ENCODE data around the gene SEMA4B.
A peak's percentile ranks its signal among the peaks of the same experiment; 100 is the strongest.

Gene SEMA4B

DNA sequence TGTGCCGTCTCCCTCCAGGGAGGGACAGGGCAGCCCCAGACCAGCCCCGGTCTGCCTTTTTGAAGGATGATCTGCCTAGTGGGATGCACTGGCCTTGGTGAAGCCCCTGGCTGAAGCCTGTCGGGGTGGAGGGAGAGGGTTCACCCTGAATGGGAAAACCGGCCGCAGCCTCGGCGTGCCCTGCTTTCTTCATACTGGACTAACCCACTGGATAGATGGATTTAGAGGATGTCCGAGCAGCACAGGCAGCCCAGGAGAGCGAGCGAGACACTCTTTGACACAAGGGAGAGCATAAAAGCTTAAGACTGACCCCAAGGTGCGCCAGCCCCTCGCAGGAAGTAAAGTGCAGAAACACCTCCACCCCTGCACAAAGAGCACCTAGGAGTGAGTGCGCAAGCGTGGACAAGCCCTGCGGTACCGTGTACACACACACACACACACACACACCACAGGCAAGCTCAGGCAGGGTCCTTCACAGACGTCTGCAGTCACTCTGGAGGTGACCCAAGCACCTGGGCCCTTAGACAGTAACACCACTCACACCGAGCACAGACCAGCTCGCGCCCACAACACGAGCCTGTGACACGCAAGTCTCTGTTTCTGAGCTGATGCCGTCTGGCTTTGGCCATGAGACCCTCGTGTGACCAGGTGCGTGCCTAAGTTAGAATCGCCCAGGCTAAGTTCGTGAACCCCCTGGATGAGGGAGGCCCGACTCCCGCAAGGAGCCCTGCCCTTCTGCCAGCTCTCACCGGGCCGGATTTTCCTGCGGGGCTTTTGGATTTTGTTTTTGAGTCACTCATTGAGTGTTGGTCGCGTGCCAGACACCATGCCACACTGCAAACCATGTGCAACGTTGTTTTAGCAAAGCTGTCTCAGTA, 11.3 kb downstream of the SEMA4B start:
- H3K4me3 ChIP-seq (ENCODE audit: low read length in 2 of 2), result peak overlapping the region; percentile 11 to 26
- peak overlapping the region; percentile 52 to 87 for H3K9ac ChIP-seq (ENCODE audit: low read depth in 1 of 2, low read length in 2 of 2)
- H3K27ac ChIP-seq (ENCODE audit: low read depth in 2 of 2, low read length in 2 of 2), result peak overlapping the region; percentile 97 to 99

DNA sequence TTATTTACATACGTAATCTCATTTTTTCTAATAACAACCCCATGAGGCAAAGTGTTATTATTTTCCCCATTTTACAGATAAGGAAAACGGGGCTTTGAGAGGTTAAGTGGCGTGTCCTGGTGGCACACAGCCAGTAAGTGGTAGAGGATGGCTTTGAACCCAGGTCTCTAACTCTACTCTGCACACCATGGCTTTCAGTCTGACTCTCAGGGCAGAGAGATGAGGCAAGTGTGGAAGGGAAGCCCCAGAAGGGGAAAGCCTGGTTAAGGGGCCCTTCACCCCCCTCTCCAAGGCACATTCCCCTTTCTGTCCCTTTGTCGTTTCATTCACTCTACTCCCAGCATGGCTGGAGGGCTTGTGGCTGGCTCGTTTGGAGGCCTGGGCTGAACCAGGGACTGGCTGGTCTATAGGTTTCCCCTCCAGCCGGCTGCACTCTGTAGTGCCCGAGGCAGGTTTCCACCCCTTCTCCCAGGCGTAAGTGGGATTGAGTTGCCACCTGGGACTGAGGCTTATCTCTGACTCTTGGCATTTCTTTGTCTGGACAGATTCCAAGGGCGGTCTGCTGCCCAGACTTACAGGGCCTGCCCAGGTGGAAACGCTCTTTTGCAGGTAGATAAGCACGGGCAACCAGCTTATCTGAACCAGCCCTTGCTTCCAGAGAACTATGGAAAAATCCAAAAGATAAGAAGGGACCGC, 12.1 kb downstream of the SEMA4B start:
- H3K36me3 ChIP-seq (ENCODE audit: control insufficient read depth in 2 of 2, insufficient read depth in 2 of 2, low read length in 2 of 2), result peaks cover 26 to 30% of the 10 kb centered on the region in 2 donors
- peaks cover 37 to 48% of the 10 kb centered on the region in 2 donors for H3K4me1 ChIP-seq (ENCODE audit: control insufficient read depth in 2 of 2, insufficient read depth in 2 of 2, low read length in 2 of 2)
- H3K9ac ChIP-seq (ENCODE audit: low read depth in 1 of 2, low read length in 2 of 2), result peak overlapping the region; percentile 43 to 87

More for the DNA sequence above, 11.3 kb downstream of the SEMA4B start:
- no peaks in the 10 kb centered on the region for H3K27me3 ChIP-seq (ENCODE audit: control insufficient read depth in 2 of 2, insufficient read depth in 2 of 2, low read length in 2 of 2)
- H3K36me3 ChIP-seq (ENCODE audit: control insufficient read depth in 2 of 2, insufficient read depth in 2 of 2, low read length in 2 of 2), result peaks cover 21 to 26% of the 10 kb centered on the region in 2 donors
- no peaks in the 10 kb centered on the region for H3K9me3 ChIP-seq (ENCODE audit: control insufficient read depth in 2 of 2, low read length in 2 of 2)
- peaks cover 37 to 48% of the 10 kb centered on the region in 2 donors for H3K4me1 ChIP-seq (ENCODE audit: control insufficient read depth in 2 of 2, insufficient read depth in 2 of 2, low read length in 2 of 2)

GRCh38 chr15:90213818-90214204, 12.7 kb downstream of the SEMA4B start:
- Histone ChIP-seq H3K9me3 (ENCODE audit: control insufficient read depth in 2 of 2, low read length in 2 of 2) (no peaks in the 10 kb centered on the region), H3K4me1 (ENCODE audit: control insufficient read depth in 2 of 2, insufficient read depth in 2 of 2, low read length in 2 of 2) (peaks cover 37 to 48% of the 10 kb centered on the region in 2 donors), H3K27me3 (ENCODE audit: control insufficient read depth in 2 of 2, insufficient read depth in 2 of 2, low read length in 2 of 2) (no peaks in the 10 kb centered on the region), H3K27ac (ENCODE audit: low read depth in 2 of 2, low read length in 2 of 2) (peak overlapping the region; percentile 97 to 99), H3K4me3 (ENCODE audit: low read length in 2 of 2) (no peak overlapping the region), H3K9ac (ENCODE audit: low read depth in 1 of 2, low read length in 2 of 2) (peak overlapping the region; percentile 43 to 87), H3K36me3 (ENCODE audit: control insufficient read depth in 2 of 2, insufficient read depth in 2 of 2, low read length in 2 of 2) (peaks cover 27 to 29% of the 10 kb centered on the region in 2 donors)

More for the DNA sequence above, 12.1 kb downstream of the SEMA4B start:
- H3K9me3 ChIP-seq (ENCODE audit: control insufficient read depth in 2 of 2, low read length in 2 of 2), result no peaks in the 10 kb centered on the region
- no peaks in the 10 kb centered on the region for H3K27me3 ChIP-seq (ENCODE audit: control insufficient read depth in 2 of 2, insufficient read depth in 2 of 2, low read length in 2 of 2)
- peak overlapping the region in 1 of 2 donors; percentile 26 for H3K4me3 ChIP-seq (ENCODE audit: low read length in 2 of 2)
- peak overlapping the region; percentile 97 to 99 for H3K27ac ChIP-seq (ENCODE audit: low read depth in 2 of 2, low read length in 2 of 2)

DNA sequence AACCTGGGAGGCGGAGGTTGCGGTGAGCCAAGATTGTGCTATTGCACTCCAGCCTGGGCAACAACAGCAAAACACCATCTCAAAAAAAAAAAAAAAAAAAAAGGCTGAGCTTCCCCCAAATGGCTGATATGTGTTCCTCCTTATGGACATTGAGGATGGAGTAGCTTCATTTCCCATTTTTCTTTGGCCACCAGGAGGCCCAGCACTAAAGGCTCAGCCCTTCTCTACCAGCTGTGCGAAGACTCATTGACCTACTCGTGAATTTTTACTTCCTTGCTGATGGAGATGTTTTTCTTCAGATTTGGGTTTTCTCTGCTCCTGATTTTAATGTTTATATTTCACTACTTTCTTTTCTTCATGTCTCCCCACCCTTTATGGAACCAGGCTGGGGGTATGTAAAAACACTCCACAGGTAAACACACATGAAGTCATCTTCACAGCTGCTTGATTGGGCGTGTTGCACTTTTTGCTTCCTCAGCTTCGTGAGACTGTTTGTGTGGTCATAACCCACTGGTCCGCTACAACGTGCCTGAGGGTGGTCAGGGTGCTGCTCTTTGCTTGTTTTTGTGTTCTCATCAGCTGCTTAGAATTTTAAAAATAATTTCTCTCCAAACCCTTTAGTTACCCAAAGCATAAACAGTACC, 13.5 kb downstream of the SEMA4B start:
- peaks cover 26 to 28% of the 10 kb centered on the region in 2 donors for H3K36me3 ChIP-seq (ENCODE audit: control insufficient read depth in 2 of 2, insufficient read depth in 2 of 2, low read length in 2 of 2)
- peak overlapping the region; percentile 67 to 99 for H3K27ac ChIP-seq (ENCODE audit: low read depth in 2 of 2, low read length in 2 of 2)

GRCh38 chr15:90217671-90218394, 16.7 kb downstream of the SEMA4B start:
- Histone ChIP-seq H3K27me3 (ENCODE audit: control insufficient read depth in 2 of 2, insufficient read depth in 2 of 2, low read length in 2 of 2) (no peaks in the 10 kb centered on the region), H3K9me3 (ENCODE audit: control insufficient read depth in 2 of 2, low read length in 2 of 2) (no peaks in the 10 kb centered on the region), H3K27ac (ENCODE audit: low read depth in 2 of 2, low read length in 2 of 2) (no peak overlapping the region), H3K9ac (ENCODE audit: low read depth in 1 of 2, low read length in 2 of 2) (no peak overlapping the region), H3K36me3 (ENCODE audit: control insufficient read depth in 2 of 2, insufficient read depth in 2 of 2, low read length in 2 of 2) (peaks cover 19 to 25% of the 10 kb centered on the region in 2 donors), H3K4me3 (ENCODE audit: low read length in 2 of 2) (no peak overlapping the region), H3K4me1 (ENCODE audit: control insufficient read depth in 2 of 2, insufficient read depth in 2 of 2, low read length in 2 of 2) (peaks cover 14 to 25% of the 10 kb centered on the region in 2 donors)

More for the DNA sequence above, 13.5 kb downstream of the SEMA4B start:
- no peak overlapping the region for H3K4me3 ChIP-seq (ENCODE audit: low read length in 2 of 2)
- H3K4me1 ChIP-seq (ENCODE audit: control insufficient read depth in 2 of 2, insufficient read depth in 2 of 2, low read length in 2 of 2), result peaks cover 37 to 48% of the 10 kb centered on the region in 2 donors
- H3K27me3 ChIP-seq (ENCODE audit: control insufficient read depth in 2 of 2, insufficient read depth in 2 of 2, low read length in 2 of 2), result no peaks in the 10 kb centered on the region
- no peaks in the 10 kb centered on the region for H3K9me3 ChIP-seq (ENCODE audit: control insufficient read depth in 2 of 2, low read length in 2 of 2)
- H3K9ac ChIP-seq (ENCODE audit: low read depth in 1 of 2, low read length in 2 of 2), result peak overlapping the region; percentile 19 to 41

DNA sequence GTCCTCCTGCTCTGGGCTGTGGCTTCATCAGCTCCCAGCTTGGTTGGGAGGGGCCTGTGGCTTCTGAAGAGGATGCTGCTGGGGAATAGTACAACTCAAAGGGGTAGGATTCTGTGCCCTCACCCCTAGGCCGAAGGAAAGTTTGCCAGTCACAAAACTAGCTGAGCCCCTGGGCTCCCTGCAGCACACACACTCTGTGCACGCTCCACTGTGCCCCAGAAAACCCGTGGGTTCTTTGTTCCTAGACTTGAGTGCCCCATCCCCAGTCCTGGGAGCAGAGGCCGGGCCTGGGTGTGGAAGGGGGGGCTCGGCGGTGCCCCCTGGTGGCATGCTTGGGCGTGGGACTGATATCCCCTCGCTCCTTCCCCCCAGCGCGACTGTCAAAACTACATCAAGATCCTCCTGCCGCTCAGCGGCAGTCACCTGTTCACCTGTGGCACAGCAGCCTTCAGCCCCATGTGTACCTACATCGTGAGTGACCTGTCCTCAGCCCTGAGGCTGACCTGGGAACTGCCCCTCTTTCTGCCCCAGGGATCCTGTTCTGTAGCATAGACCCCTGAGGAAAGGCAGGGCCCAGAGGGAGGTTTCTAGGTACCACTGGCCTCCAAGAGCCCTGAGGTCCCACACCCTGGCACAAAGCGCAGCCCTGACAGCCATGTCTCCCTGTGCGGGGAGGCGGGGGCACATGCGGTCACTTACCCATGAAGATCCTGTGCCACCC, 18.5 kb downstream of the SEMA4B start:
- Histone ChIP-seq H3K27me3 (ENCODE audit: control insufficient read depth in 2 of 2, insufficient read depth in 2 of 2, low read length in 2 of 2) (no peaks in the 10 kb centered on the region), H3K9me3 (ENCODE audit: control insufficient read depth in 2 of 2, low read length in 2 of 2) (no peaks in the 10 kb centered on the region), H3K36me3 (ENCODE audit: control insufficient read depth in 2 of 2, insufficient read depth in 2 of 2, low read length in 2 of 2) (peaks cover 35 to 42% of the 10 kb centered on the region in 2 donors), H3K4me3 (ENCODE audit: low read length in 2 of 2) (no peak overlapping the region), H3K4me1 (ENCODE audit: control insufficient read depth in 2 of 2, insufficient read depth in 2 of 2, low read length in 2 of 2) (peaks cover 4 to 11% of the 10 kb centered on the region in 2 donors), H3K27ac (ENCODE audit: low read depth in 2 of 2, low read length in 2 of 2) (no peak overlapping the region), H3K9ac (ENCODE audit: low read depth in 1 of 2, low read length in 2 of 2) (no peak overlapping the region)

DNA sequence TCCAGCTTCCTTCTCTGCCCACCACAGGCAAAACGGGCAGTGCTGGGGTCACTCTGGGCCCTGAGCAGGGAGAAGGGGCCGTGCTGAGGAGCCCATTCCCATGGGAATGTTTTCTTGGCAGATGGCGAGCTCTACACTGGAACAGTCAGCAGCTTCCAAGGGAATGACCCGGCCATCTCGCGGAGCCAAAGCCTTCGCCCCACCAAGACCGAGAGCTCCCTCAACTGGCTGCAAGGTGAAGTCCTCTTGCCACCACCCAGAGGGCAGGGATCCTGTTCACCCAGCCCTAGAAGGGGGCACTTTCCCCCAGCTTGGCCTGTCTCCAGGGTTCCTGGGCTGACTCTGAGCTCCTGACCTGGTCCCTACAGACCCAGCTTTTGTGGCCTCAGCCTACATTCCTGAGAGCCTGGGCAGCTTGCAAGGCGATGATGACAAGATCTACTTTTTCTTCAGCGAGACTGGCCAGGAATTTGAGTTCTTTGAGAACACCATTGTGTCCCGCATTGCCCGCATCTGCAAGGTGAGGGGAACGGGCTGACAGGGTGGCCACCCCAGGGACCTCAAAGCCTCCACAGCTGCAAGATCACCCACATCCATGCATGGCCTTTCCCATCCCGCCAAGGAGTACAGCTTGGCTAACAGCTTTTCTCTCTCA, 20.2 kb downstream of the SEMA4B start:
- no peaks in the 10 kb centered on the region for H3K27me3 ChIP-seq (ENCODE audit: control insufficient read depth in 2 of 2, insufficient read depth in 2 of 2, low read length in 2 of 2)
- H3K4me3 ChIP-seq (ENCODE audit: low read length in 2 of 2), result no peak overlapping the region
- peaks cover 0 to 7% of the 10 kb centered on the region in 2 donors for H3K4me1 ChIP-seq (ENCODE audit: control insufficient read depth in 2 of 2, insufficient read depth in 2 of 2, low read length in 2 of 2)
- H3K27ac ChIP-seq (ENCODE audit: low read depth in 2 of 2, low read length in 2 of 2), result peak overlapping the region; percentile 1 to 14
- no peaks in the 10 kb centered on the region for H3K9me3 ChIP-seq (ENCODE audit: control insufficient read depth in 2 of 2, low read length in 2 of 2)
- H3K36me3 ChIP-seq (ENCODE audit: control insufficient read depth in 2 of 2, insufficient read depth in 2 of 2, low read length in 2 of 2), result peaks cover 50 to 57% of the 10 kb centered on the region in 2 donors
- no peak overlapping the region for H3K9ac ChIP-seq (ENCODE audit: low read depth in 1 of 2, low read length in 2 of 2)

DNA sequence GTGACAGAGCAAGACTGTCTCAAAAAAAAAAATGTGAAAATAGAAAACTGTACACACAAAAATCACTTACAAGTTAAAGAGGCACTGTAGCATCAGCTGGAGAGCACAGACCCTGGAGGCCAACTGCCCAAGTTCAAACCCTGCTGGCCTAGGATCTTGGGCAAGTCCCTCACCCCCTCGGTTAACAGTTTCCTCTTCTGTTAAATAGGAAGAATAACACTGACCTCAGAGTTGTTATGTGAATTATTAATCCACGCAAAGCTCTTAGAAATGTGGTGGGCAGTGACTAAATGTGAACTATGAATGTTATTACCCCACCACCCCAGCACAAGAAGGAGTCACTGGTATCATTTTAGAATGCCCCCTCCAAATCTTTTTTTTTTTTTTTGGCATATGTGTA, 21.4 kb downstream of the SEMA4B start:
- no peak overlapping the region for H3K9ac ChIP-seq (ENCODE audit: low read depth in 1 of 2, low read length in 2 of 2)
- peaks cover 54 to 58% of the 10 kb centered on the region in 2 donors for H3K36me3 ChIP-seq (ENCODE audit: control insufficient read depth in 2 of 2, insufficient read depth in 2 of 2, low read length in 2 of 2)
- H3K4me3 ChIP-seq (ENCODE audit: low read length in 2 of 2), result no peak overlapping the region
- no peaks in the 10 kb centered on the region for H3K9me3 ChIP-seq (ENCODE audit: control insufficient read depth in 2 of 2, low read length in 2 of 2)
- peaks cover 0 to 7% of the 10 kb centered on the region in 2 donors for H3K4me1 ChIP-seq (ENCODE audit: control insufficient read depth in 2 of 2, insufficient read depth in 2 of 2, low read length in 2 of 2)
- no peaks in the 10 kb centered on the region for H3K27me3 ChIP-seq (ENCODE audit: control insufficient read depth in 2 of 2, insufficient read depth in 2 of 2, low read length in 2 of 2)
- H3K27ac ChIP-seq (ENCODE audit: low read depth in 2 of 2, low read length in 2 of 2), result no peak overlapping the region
